Uterus (tissue), 4 donors: ENCODE results near the gene RASSF7. TPM values are rescaled to one million over a fixed set of nuclear protein-coding genes. Genes with fewer than 3 reads are reported as not detected.
A peak's percentile ranks its signal among the peaks of the same experiment; 100 is the strongest.

Source experiments
- DNase-seq, 2 donors: peaks; one replicate each; pipeline ENCODE4 v3.0.0-alpha.2; 2019 to 2020
- H3K27ac ChIP-seq, 2 donors: fragments of 200-600 bp; sonication (generic); 1 replicate in 1 of 2; 2 replicates in 1 of 2; pipeline ENCODE4 v1.5.1; 2016 to 2018
- H3K27me3 ChIP-seq, 2 donors: fragments of 200-600 bp; sonication (generic); one replicate each; pipeline ENCODE4 v1.5.1; 2018 to 2019; ENCODE audit warnings: control low read depth in 1 of 2
- H3K36me3 ChIP-seq, 2 donors: fragments of 200-600 bp; sonication (generic); one replicate each; pipeline ENCODE4 v1.5.1; 2019; ENCODE audit warnings: control low read depth in 1 of 2
- H3K4me1 ChIP-seq, 2 donors: fragments of 200-600 bp; sonication (generic); one replicate each; pipeline ENCODE4 v1.5.1; 2018 to 2019; ENCODE audit warnings: control low read depth in 1 of 2
- H3K4me3 ChIP-seq, 2 donors: fragments of 200-600 bp; sonication (generic); 1 replicate in 1 of 2; 2 replicates in 1 of 2; pipeline ENCODE4 v1.5.1; 2018 to 2019; ENCODE audit warnings: mild to moderate bottlenecking in 1 of 2
- H3K9me3 ChIP-seq, 2 donors: fragments of 200-600 bp; sonication (generic); one replicate each; pipeline ENCODE4 v1.5.1; 2019; ENCODE audit warnings: control low read depth in 1 of 2
- POLR2A ChIP-seq, 2 donors: fragments of 450-650 bp; IDR thresholded peaks; one replicate each; pipeline ENCODE4 v1.6.1; 2016; ENCODE audit warnings: antibody characterized with exemption in 2 of 2, mild to moderate bottlenecking in 1 of 2, moderate library complexity in 1 of 2
- intact Hi-C: fragments of 100-400 bp; cut with DNase I; formaldehyde crosslinking; loops from one replicate; pipeline ENCODE4 v1.15.1; 2023; ENCODE audit warnings: low total_unique reads
- total RNA-seq, 4 donors: library from RNA; depleted of rRNA in 3 of 4; stranded (reverse); fragments of >200 nt in 3 of 4; gene quantifications; one replicate each; pipeline versions ENCODE4 v1.1.0 to v1.2.4, GENCODE V29; 2014 to 2023
- TF ChIP-seq, protein P1 (sequence below), 4 experiments: fragments of 200-600 bp in 2 of 4; fragments of 450-650 bp in 2 of 4; sonication (generic) in 2 of 4; IDR thresholded peaks; one replicate each; pipeline ENCODE4 v1.5.1; 2016 to 2019; ENCODE audit warnings: antibody characterized with exemption in 4 of 4, mild to moderate bottlenecking in 2 of 4, moderate library complexity in 1 of 4
- donor health status: DM: yes; HTN: yes; CAD: no.

The RASSF7 gene
- total RNA-seq, 4 donors from 2014 or later: 0.59 to 13.1 (median 8.0) TPM

DNA sequence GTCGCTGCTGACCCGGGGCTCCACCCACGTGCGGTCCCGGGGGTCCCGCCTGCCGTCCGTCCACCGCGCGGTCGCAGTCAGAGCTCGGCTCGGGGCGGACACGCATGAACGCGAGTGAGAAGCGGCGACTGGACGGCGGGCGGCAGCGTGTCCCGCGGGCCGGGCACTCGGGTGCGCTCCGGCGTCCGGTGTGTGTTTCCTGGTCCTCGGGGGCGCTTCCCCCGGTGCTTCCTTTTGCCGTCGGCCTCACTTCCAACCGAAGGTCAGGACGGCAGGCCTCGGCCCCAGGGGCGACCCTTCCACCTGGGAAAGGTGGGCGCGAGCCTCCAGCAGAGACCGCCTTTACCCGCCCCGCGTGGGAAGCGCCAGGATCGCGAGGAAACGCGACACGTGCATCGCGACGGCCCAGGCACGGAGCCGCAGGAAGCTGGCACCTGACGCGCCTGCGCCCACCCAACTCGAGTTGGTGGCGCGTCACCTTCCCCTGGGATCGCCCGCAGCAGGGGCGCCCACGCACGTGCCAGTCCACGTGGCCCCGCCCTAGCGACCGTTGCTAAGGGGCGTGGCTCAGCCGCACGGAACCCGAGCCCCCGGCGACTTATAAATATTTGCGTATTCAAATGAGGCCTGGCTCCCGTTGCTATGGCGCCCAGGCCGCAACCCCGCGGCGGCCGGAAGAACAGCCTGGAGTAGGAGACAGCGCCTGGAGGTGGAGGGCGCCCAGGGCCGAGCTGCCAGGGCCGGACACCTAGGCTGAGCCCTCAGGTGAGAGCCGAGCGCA lies 23.7 kb upstream of the RASSF7 start, which contains the start of gene LRRC56:
Gene LRRC56, plus strand, starts transcription at position 687 of the 781 bp plus-strand sequence. CDS start 3,158 bp downstream, outside the sequence.
- Histone ChIP-seq H3K36me3 (no peaks in the 10 kb centered on the region), H3K9me3 (no peaks in the 10 kb centered on the region), H3K4me3 (peak within 1 kb of the TSS in 1 of 2 donors; percentile 14), H3K27me3 (peaks cover 0 to 9% of the 10 kb centered on the region in 2 donors), H3K27ac (no peak within 1 kb of the TSS), H3K4me1 (peaks cover 0 to 9% of the 10 kb centered on the region in 2 donors)
- TF ChIP-seq, protein P1, sequence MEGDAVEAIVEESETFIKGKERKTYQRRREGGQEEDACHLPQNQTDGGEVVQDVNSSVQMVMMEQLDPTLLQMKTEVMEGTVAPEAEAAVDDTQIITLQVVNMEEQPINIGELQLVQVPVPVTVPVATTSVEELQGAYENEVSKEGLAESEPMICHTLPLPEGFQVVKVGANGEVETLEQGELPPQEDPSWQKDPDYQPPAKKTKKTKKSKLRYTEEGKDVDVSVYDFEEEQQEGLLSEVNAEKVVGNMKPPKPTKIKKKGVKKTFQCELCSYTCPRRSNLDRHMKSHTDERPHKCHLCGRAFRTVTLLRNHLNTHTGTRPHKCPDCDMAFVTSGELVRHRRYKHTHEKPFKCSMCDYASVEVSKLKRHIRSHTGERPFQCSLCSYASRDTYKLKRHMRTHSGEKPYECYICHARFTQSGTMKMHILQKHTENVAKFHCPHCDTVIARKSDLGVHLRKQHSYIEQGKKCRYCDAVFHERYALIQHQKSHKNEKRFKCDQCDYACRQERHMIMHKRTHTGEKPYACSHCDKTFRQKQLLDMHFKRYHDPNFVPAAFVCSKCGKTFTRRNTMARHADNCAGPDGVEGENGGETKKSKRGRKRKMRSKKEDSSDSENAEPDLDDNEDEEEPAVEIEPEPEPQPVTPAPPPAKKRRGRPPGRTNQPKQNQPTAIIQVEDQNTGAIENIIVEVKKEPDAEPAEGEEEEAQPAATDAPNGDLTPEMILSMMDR (IDR thresholded peaks at IDR 0.05): no peak
- no peak for TF ChIP-seq POLR2A (IDR thresholded peaks at IDR 0.05)
- peak; percentile 60 to 70 for DNase-seq
- intact Hi-C loops: no loop called here

DNA sequence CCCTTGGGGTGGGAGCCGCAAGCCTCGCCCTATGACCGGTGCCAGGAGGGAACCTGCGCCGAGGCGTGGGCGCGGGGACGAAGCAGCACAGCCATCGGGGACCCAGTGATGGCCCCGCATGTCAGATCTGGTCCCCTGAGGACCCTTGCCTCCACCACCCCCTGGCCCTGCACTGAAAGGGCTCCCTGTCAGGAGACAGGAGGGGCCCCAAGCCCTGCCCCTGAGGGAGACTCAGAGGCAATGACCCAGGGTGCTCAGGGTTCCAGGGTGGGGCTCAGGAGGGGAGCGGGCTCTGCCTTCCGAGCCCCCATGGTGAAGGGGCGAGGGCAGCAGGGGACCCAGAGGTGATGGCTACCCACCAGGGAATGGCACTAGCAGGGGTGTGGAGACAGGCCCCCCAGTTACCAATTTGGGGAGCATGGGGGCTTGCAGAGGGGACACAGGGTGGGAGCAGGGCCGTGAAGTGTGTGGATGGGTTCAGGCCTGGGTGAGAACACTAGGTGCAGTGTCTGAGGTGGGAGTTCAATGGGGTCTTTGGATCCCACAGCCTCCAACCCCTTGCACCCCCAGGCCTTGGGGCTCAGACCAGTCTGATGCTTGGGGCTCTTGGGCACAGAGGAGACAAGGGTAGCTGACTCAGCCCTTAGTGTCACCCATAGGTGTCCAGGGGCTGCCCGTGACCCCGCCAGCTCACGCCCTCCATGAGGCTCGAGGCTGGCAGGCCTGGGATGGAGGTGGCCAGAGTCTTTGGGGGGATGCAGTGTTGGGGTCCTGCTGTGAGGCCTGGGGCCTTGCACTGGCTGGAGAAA lies 22.9 kb upstream of the RASSF7 start:
- DNase-seq: no peak
- no peak overlapping the region for H3K4me3 ChIP-seq
- peaks cover 0 to 9% of the 10 kb centered on the region in 2 donors for H3K4me1 ChIP-seq

DNA sequence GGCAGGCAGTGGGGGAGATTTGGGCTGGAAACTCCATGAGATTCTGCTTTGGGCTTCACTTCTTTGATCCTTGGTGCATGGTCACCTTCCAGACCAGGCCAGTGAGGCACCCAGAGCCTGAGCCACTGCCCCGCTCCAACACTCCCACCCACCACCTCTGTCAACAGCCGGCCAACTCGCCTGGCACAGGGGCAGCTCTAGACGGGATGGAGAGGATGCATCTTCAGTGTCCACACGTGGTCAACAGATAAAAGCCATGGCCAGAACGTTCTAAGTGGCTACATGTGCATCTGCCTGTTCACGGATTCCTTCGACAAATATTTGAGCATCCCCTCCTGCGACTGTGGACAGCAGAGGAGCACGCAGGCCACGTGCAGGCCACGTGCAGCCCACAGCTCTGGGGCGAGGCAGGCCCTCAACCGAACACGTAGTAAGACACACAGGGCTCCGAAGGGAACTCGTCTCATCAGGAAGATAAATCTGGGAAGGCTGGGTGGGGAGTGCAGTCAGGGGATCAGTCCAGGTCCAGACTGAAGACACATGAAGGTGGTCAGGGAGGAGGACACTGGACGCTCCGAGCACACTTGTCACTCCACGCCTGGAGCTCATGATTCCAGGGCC lies 22.2 kb upstream of the RASSF7 start:
- H3K4me3 ChIP-seq: no peak overlapping the region
- no peaks in the 10 kb centered on the region for H3K9me3 ChIP-seq
- intact Hi-C loops: no loop called here
- H3K4me1 ChIP-seq: peaks cover 0 to 9% of the 10 kb centered on the region in 2 donors
- H3K27me3 ChIP-seq: peaks cover 0 to 9% of the 10 kb centered on the region in 2 donors
- DNase-seq: no peak
- TF ChIP-seq POLR2A (IDR thresholded peaks at IDR 0.05): no peak
- TF ChIP-seq, protein P1 (IDR thresholded peaks at IDR 0.05): no peak
- no peak overlapping the region for H3K27ac ChIP-seq
- H3K36me3 ChIP-seq: no peaks in the 10 kb centered on the region

More for the DNA sequence above, 22.9 kb upstream of the RASSF7 start:
- H3K27ac ChIP-seq: no peak overlapping the region
- intact Hi-C loops: no loop called here
- no peaks in the 10 kb centered on the region for H3K36me3 ChIP-seq
- TF ChIP-seq, protein P1 (IDR thresholded peaks at IDR 0.05): no peak
- no peak for TF ChIP-seq POLR2A (IDR thresholded peaks at IDR 0.05)
- H3K27me3 ChIP-seq: peaks cover 0 to 9% of the 10 kb centered on the region in 2 donors
- no peaks in the 10 kb centered on the region for H3K9me3 ChIP-seq

DNA sequence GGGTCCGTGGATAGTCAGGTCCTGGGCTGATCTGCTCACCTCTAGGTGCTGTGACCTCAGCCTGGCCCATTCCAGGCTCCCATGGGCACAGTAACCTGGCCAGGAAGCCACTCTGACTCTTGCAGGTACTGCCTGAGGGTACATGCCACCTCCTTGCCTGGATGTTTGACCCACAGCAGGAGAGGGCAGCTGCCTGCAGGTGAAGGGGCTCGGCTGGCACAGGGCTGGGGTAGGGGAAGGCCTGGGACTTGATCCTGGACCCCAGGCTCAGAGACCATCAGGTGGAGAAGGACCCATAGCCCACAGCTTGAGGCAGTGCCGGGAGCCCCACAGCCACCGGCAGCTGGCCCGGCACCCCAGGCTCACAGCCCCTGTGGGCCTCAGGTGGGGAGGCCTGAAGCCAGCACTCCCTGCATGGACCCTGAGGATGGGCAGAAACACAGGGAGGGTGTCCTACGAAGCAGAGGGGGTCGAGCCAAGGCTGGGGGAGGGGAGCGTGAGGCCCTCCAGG lies 20.7 kb upstream of the RASSF7 start:
- no peaks in the 10 kb centered on the region for H3K36me3 ChIP-seq
- TF ChIP-seq, protein P1 (IDR thresholded peaks at IDR 0.05): no peak
- TF ChIP-seq POLR2A (IDR thresholded peaks at IDR 0.05): no peak
- no peak overlapping the region for H3K27ac ChIP-seq
- H3K4me3 ChIP-seq: no peak overlapping the region
- H3K4me1 ChIP-seq: no peaks in the 10 kb centered on the region
- no peaks in the 10 kb centered on the region for H3K9me3 ChIP-seq
- intact Hi-C loops: no loop called here
- DNase-seq: no peak
- H3K27me3 ChIP-seq: peaks cover 0 to 9% of the 10 kb centered on the region in 2 donors
